ENCODE measurements around the gene ACAA2.
A peak's percentile ranks its signal among the peaks of the same experiment; 100 is the strongest.
"Not testable (repeated sequence)": the region's sequence is repeated elsewhere in the genome, so short reads cannot be mapped to it uniquely, and the experiment has no call there.

ACAA2 gene

GRCh38 chr18:49845629-49846360 lies 32.5 kb upstream of the ACAA2 start:
- DNase-seq (ENCODE audit: low read depth): no peak

DNA sequence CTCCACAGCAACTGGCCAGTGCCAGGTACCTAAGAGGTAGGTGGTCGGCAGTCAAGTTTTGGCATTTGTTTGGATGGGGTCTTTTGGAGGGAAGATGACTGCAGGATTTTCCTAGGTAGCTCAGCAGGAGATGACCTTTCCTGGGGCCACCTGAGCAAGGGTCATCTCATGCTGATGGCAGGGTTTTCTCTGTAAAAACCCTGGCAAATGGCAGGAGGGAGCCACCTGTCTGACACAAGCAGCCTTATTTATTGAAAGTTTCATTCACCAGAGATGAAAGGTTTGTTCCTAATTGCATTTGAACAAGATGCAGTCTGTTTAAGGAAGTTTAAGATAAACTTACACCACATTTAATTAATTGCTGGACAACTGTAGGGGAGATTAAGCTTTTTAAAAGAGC lies 31.6 kb upstream of the ACAA2 start:
- no peak for DNase-seq (ENCODE audit: low read depth)

DNA sequence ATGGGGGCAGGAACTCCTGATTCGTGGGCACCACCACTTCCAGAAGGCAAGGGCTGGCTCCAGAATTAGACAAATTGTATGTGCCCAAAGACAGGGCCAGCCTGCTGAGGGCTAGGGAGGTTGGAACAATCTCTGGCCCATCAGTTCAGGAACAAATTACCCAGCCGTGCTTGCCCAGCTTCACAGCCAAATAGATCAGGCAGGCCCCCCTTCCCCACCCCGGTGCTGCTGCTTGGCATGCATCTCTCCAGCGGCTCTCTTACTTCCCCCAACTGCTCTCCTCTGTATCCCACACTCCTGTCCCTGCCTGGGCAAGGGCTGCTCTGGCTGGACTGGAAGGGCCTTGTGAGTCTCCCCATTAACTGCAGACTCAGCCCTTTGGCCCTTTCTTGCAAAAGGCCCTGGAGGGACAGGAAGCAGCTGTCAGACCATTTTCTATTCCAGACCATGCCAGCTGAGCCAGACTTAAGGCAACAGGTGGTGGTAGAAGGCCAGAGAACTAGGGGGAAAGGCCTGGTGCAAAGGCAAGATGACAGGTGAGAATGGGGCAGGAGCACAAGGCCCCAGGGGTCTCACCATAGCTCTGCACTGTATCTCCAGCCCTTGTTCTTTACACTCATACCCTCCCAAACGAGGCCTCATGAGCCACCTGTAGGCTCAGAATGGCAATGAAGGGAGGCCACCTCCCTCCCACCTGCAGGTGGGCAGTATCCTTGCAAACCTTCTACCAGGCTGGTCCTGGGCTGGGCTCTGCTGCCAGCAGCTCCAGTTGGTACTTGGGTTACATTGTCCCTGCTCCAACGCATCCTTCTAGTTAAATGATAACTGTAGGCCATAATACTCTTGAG lies 30.7 kb upstream of the ACAA2 start:
- no peak for DNase-seq (ENCODE audit: low read depth)

GRCh38 chr18:49843131-49843530 lies 29.8 kb upstream of the ACAA2 start:
- no peak for DNase-seq (ENCODE audit: low read depth)

GRCh38 chr18:49842656-49843055 lies 29.3 kb upstream of the ACAA2 start:
- no peak for DNase-seq (ENCODE audit: low read depth)

DNA sequence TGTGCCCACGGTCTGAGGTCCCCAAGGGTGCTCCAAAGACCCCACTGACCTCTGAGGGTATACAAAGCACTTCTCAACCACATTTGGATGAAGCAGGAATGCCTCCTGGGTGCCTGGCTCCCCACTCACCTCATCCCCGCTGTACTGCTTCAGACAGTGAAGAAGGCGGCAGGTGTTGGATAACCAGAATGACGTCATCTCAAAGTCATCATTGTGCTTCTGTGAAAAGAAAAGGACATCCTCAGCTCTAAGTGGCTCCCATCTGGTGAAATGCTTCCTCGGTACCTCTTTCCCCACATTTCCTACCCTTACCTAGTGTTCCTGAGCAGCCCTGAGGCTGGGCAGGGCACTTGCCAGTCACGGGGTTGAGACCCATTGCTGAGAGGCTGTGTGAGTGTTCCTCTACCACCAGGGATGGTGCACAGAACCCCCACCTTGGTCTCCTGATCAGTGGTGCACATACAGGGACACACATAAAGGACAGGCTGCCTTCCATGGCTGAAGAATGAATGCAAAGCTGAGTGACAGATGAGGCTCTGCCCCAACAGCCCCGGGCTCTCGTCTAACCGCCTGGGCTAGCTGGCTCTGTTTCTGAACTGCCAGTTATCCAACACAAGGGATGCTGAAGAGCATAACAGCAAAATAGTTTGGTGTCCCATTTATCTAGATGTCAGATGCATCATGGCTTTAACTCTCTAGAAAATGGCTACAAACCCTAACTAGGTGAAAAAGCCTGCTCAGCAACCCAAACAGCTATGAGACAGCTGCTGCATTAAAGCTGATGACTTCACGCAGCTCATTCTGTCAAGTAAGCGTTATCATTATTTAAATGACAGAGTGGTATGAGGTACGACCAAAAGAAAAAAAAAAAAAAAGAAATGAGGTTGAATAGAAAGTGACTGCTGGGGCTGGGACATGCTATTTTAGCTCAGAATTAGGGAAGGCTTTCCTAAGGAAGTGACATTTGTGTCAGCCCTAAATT lies 28.2 kb upstream of the ACAA2 start:
- no peak for DNase-seq (ENCODE audit: low read depth)

- DNase-seq (ENCODE audit: low read depth): no peak
Measured at GRCh38 chr18:49839012-49839411, 25.7 kb upstream of the ACAA2 start.

GRCh38 chr18:49838381-49838780 lies 25.0 kb upstream of the ACAA2 start:
- no peak for DNase-seq (ENCODE audit: low read depth)

- DNase-seq (ENCODE audit: low read depth): no peak
Measured at GRCh38 chr18:49837889-49838288, 24.6 kb upstream of the ACAA2 start.

- DNase-seq (ENCODE audit: low read depth): not testable (repeated sequence)
Measured at GRCh38 chr18:49837316-49837835, 24.0 kb upstream of the ACAA2 start.

- no peak for DNase-seq (ENCODE audit: low read depth)
Measured at GRCh38 chr18:49835405-49835804, 22.1 kb upstream of the ACAA2 start.

DNA sequence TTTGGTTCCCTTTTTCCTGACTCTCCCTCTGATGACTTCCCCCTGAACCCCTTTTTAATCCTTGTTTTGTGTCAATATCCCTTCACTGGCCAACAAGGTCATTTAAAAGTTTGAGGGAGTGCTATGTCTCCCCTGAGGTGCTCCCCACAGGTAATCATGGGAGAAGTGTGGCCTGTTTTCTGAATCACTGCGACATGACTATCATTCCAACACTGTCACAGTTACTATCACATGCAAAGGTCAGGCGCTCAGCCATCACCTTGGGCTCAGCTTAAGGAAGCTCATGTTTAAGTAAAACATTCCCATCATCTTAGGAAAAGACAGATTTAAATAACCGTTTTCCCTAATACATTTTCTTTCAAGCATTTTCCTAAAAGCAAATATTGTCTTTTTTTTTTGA lies 20.9 kb upstream of the ACAA2 start:
- DNase-seq (ENCODE audit: low read depth): no peak

GRCh38 chr18:49833814-49834213 lies 20.5 kb upstream of the ACAA2 start:
- no peak for DNase-seq (ENCODE audit: low read depth)

GRCh38 chr18:49832221-49832647 lies 18.9 kb upstream of the ACAA2 start:
- no peak for DNase-seq (ENCODE audit: low read depth)

DNA sequence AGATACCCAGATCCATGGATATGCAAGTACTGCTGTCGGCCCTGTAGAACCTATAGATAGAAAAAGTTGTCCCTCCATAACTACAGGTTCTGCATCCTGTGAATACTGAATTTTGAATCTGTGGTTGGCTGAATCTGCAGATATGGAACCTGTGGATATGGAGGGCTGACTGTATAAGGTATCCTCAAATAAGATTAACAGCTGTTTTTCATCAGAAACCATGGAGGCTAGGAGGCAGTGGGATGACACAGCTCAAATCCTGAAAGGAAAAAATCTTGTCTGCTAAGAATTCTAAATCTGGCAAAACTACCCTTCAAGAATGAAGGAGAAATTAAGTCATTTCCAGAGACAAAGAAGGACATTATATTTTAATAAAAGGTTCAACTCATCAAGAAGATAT lies 14.7 kb upstream of the ACAA2 start:
- DNase-seq (ENCODE audit: low read depth): no peak

- DNase-seq (ENCODE audit: low read depth): peak; percentile 13
Measured at GRCh38 chr18:49819823-49820671, 6.7 kb upstream of the ACAA2 start.

GRCh38 chr18:49819071-49819662 lies 5.8 kb upstream of the ACAA2 start:
- DNase-seq (ENCODE audit: low read depth): no peak

- DNase-seq (ENCODE audit: low read depth): no peak
Measured at GRCh38 chr18:49817947-49818346, 4.6 kb upstream of the ACAA2 start.

DNA sequence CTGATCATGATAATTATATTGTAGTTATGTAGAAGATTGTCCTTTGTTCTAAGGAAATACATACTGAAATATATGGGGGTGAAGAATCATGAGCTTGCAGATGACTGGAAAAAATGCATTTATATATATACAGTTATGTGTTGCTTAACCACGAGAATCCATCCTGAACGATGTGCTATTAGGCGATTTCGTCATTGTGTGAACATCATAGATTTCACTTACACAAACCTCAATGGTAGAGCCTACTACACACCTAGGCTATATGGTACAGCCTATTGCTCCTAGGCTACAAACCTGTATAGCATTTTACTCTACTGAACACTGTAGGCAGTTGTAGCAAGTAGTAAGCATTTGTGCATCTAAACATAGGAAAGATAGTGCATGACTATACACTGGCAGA lies 2.6 kb upstream of the ACAA2 start:
- DNase-seq (ENCODE audit: low read depth): no peak

DNA sequence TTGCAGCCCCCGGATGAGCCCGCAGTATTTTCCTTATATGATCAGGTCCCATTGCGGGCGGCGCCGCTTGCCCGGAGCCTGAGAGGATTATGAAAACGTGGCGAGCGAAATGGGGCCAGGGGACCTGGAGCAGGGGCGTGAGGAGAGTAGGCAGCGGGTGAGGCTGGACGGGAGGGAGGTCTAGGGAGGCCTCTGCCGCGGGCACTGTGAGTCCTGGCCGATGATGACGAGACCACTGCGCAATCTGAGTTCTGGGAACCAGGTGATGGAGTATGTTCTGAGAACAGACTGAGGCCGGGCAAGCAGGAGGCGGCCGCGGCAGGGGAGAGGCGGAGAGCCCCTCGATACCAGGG lies 790 bp upstream of the ACAA2 start:
- no peak for DNase-seq (ENCODE audit: low read depth)

GRCh38 chr18:49813069-49813318 lies 339 bp downstream of the ACAA2 start:
- DNase-seq (ENCODE audit: low read depth): no peak
